ENCODE results near the gene ZNF28. TPM values are rescaled to one million over a fixed set of nuclear protein-coding genes. Genes with fewer than 3 reads are reported as not detected.

ZNF28 gene
- polyA plus RNA-seq, 1 of the 3 experiments (the other 2 are of a cell fraction): 4.8 TPM

- CTCF ChIA-PET: no interaction called here
- H2AFZ ChIP-seq (ENCODE audit: low read depth): no peak overlapping the region
- peak; percentile 35 for DNase-seq
These were observed 73.0 kb downstream of the ZNF28 start for GRCh38 chr19:52748336-52748950.

More at GRCh38 chr19:52748336-52748950, 73.0 kb downstream of the ZNF28 start:
- H3K79me2 ChIP-seq (ENCODE audit: insufficient read depth): no peaks in the 10 kb centered on the region
- POLR2A ChIA-PET: no interaction called here
- H3K9me2 ChIP-seq: no peaks in the 10 kb centered on the region
- no peaks in the 10 kb centered on the region for H3K9me3 ChIP-seq
- H3K27ac ChIP-seq (ENCODE audit: low read depth in 2 of 2, low read length in 1 of 2): no peak overlapping the region
- no peak overlapping the region for H3K9ac ChIP-seq
- H4K20me1 ChIP-seq (ENCODE audit: insufficient read depth): no peaks in the 10 kb centered on the region
- H3K27me3 ChIP-seq (ENCODE audit: insufficient read depth): no peaks in the 10 kb centered on the region
- H3K4me1 ChIP-seq (ENCODE audit: control insufficient read depth in 1 of 2, insufficient read depth in 2 of 2, low read depth in 1 of 2, low read length in 1 of 2): peaks cover 0 to 8% of the 10 kb centered on the region in 2 experiments; a peak in 1 of 4 replicates
- no peak overlapping the region for H3K4me3 ChIP-seq (ENCODE audit: low read depth in 2 of 2, low read length in 1 of 2)
- TF ChIP-seq CTCF (IDR thresholded peaks at IDR 0.05): peak; percentile 39
- no peak for TF ChIP-seq IRF3 (IDR thresholded peaks at IDR 0.05; ENCODE audit: low read depth, low read length)
- no peak for TF ChIP-seq FOXJ3 (CRISPR knock-in tag; IDR thresholded peaks at IDR 0.05)
- TF ChIP-seq TEAD4 (IDR thresholded peaks at IDR 0.05; ENCODE audit: borderline replicate concordance, insufficient read depth): no peak
- peak; percentile 53 for TF ChIP-seq RAD21 (IDR thresholded peaks at IDR 0.05; ENCODE audit: low read length)
- TF ChIP-seq EP300 (IDR thresholded peaks at IDR 0.05; ENCODE audit: borderline replicate concordance in 1 of 2, low read depth in 1 of 2, low read length in 1 of 2): no peak
- no peak for TF ChIP-seq ELF1 (IDR thresholded peaks at IDR 0.05)
- 0 out of 2 replicates have a peak, but pooled peaks have one; percentile 11 for TF ChIP-seq SMC3 (IDR thresholded peaks at IDR 0.05; ENCODE audit: low read depth, low read length)
- no peak for TF ChIP-seq NRF1 (IDR thresholded peaks at IDR 0.05; ENCODE audit: low read depth, low read length)
- TF ChIP-seq FOSL2 (IDR thresholded peaks at IDR 0.05; ENCODE audit: borderline replicate concordance, low read depth): no peak
- TF ChIP-seq GABPA (IDR thresholded peaks at IDR 0.05; ENCODE audit: low read depth): no peak
- TF ChIP-seq REST (IDR thresholded peaks at IDR 0.05; ENCODE audit: low read depth, low read length): no peak
- TF ChIP-seq MXI1 (IDR thresholded peaks at IDR 0.05; ENCODE audit: low read depth, low read length): no peak
- no peaks in the 10 kb centered on the region for H3K36me3 ChIP-seq (replicated peaks in 1 of 2; ENCODE audit: control insufficient read depth in 1 of 2, insufficient read depth in 2 of 2, low read length in 1 of 2)
- 28% methylated on average over 8 of the region's 8 CpGs for WGBS (ENCODE audit: low lambda C conversion rate)
- H3K4me2 ChIP-seq: no peak overlapping the region
- no peaks in the 10 kb centered on the region for H3F3A ChIP-seq (replicated peaks; ENCODE audit: insufficient read depth)

Other genes with a start within 250 kb of the ZNF28 start
- 30.1 and 60.6 TPM in 2 replicates for gene ZNF83, start 183.3 kb downstream of the ZNF28 start, polyA plus RNA-seq (2012; rRNA removed)
- 2.6 and 3.3 TPM in 2 replicates for gene ZNF611, start 86.6 kb downstream of the ZNF28 start, polyA plus RNA-seq (2012; rRNA removed)
- gene ZNF600, start 34.8 kb downstream of the ZNF28 start, polyA plus RNA-seq (2012; rRNA removed): 9.9 and 12.3 TPM in 2 replicates
- 7.8 and 11.2 TPM in 2 replicates for gene ZNF468, start 36.0 kb upstream of the ZNF28 start, polyA plus RNA-seq (2012; rRNA removed)
- 6.9 and 14.2 TPM in 2 replicates for gene ZNF320, start 76.0 kb upstream of the ZNF28 start, polyA plus RNA-seq (2012; rRNA removed)
- gene ZNF888, start 101.8 kb upstream of the ZNF28 start, polyA plus RNA-seq (2012; rRNA removed): 0.46 and 0.83 TPM in 2 replicates
- 1.8 and 2.5 TPM in 2 replicates for gene ZNF816, start 141.2 kb upstream of the ZNF28 start, polyA plus RNA-seq (2012; rRNA removed)
- gene ERVV-1, start 192.3 kb upstream of the ZNF28 start, polyA plus RNA-seq (2012; rRNA removed): not detected in 2 replicates
- not detected in 2 replicates for gene ERVV-2, start 223.1 kb upstream of the ZNF28 start, polyA plus RNA-seq (2012; rRNA removed)

All from SK-N-SH (cell line).